ENCODE results near the gene PPIP5K1.

The PPIP5K1 gene

GRCh38 chr15:43522247-43522646 is 67.8 kb downstream of the PPIP5K1 start:
- no peak for TF ChIP-seq ZFX (IDR thresholded peaks at IDR 0.05; ENCODE audit: borderline replicate concordance)
- no peak for TF ChIP-seq CTCF (IDR thresholded peaks at IDR 0.05)
- no peak overlapping the region for H3K27ac ChIP-seq

GRCh38 chr15:43521419-43521818 is 68.6 kb downstream of the PPIP5K1 start:
- no peak overlapping the region for H3K27ac ChIP-seq
- no peak for TF ChIP-seq ZFX (IDR thresholded peaks at IDR 0.05; ENCODE audit: borderline replicate concordance)
- no peak for TF ChIP-seq CTCF (IDR thresholded peaks at IDR 0.05)

- H3K27ac ChIP-seq: no peak overlapping the region
- no peak for TF ChIP-seq ZFX (IDR thresholded peaks at IDR 0.05; ENCODE audit: borderline replicate concordance)
- TF ChIP-seq CTCF (IDR thresholded peaks at IDR 0.05): no peak
These were observed 69.9 kb downstream of the PPIP5K1 start for GRCh38 chr15:43520138-43520537.

- TF ChIP-seq CTCF (IDR thresholded peaks at IDR 0.05) (no peak), ZFX (IDR thresholded peaks at IDR 0.05; ENCODE audit: borderline replicate concordance) (no peak)
- no peak overlapping the region for H3K27ac ChIP-seq
These were observed 70.8 kb downstream of the PPIP5K1 start for GRCh38 chr15:43519196-43519595.

GRCh38 chr15:43518197-43518761 is 71.7 kb downstream of the PPIP5K1 start:
- TF ChIP-seq CTCF (IDR thresholded peaks at IDR 0.05): no peak
- no peak overlapping the region for H3K27ac ChIP-seq

GRCh38 chr15:43517354-43518196 is 72.4 kb downstream of the PPIP5K1 start, which contains the start of gene MAP1A:
TSS of gene MAP1A (plus strand) at chr15:43517608. CDS start at chr15:43521474, 3,866 bp downstream.
- H3K27ac ChIP-seq: no peak within 1 kb of the TSS

More at GRCh38 chr15:43517354-43518196, 72.4 kb downstream of the PPIP5K1 start, which contains the start of gene MAP1A:
- TF ChIP-seq ZFX (IDR thresholded peaks at IDR 0.05; ENCODE audit: borderline replicate concordance) (no peak), CTCF (IDR thresholded peaks at IDR 0.05) (no peak)
